H9 (cell line): ENCODE results near the gene LGALS12. TPM values are rescaled to one million over a fixed set of nuclear protein-coding genes. Genes with fewer than 3 reads are reported as not detected.

Experiments
- DNase-seq: peaks from one replicate; pipeline ENCODE4 v3.0.0-alpha.2; 2017
- H2AFZ ChIP-seq: one replicate; pipeline ENCODE4 v1.6.1; 2013; ENCODE audit warnings: mild to moderate bottlenecking, low read length, control low read depth, moderate library complexity
- H2AK5ac ChIP-seq: 2 replicates; pipeline ENCODE4 v1.6.1; 2013; ENCODE audit warnings: low read length, control low read depth, mixed read lengths; ENCODE audit not compliant: insufficient read length
- H2BK120ac ChIP-seq: one replicate; pipeline ENCODE4 v1.6.1; 2013; ENCODE audit warnings: low read depth, mild to moderate bottlenecking, low read length, control low read depth, inconsistent platforms; ENCODE audit not compliant: poor library complexity, severe bottlenecking
- H2BK12ac ChIP-seq: 2 replicates; pipeline ENCODE4 v1.6.1; 2013; ENCODE audit warnings: low read length, control low read depth, mixed read lengths, low read depth; ENCODE audit not compliant: insufficient read length
- H2BK15ac ChIP-seq: 2 replicates; pipeline ENCODE4 v1.6.1; 2013; ENCODE audit warnings: low read depth, low read length, control low read depth
- H2BK20ac ChIP-seq: one replicate; pipeline ENCODE4 v1.6.1; 2013; ENCODE audit warnings: low read depth, mild to moderate bottlenecking, low read length, control low read depth, inconsistent platforms; ENCODE audit not compliant: poor library complexity, severe bottlenecking
- H2BK5ac ChIP-seq: 2 replicates; pipeline ENCODE4 v1.6.1; 2013; ENCODE audit warnings: low read length, control low read depth, mixed read lengths; ENCODE audit not compliant: insufficient read length
- H3K14ac ChIP-seq: 2 replicates; pipeline ENCODE4 v1.6.1; 2013; ENCODE audit warnings: low read length, control low read depth; ENCODE audit not compliant: insufficient read depth
- H3K18ac ChIP-seq: 2 replicates; pipeline ENCODE4 v1.6.1; 2013; ENCODE audit warnings: low read depth, mild to moderate bottlenecking, mixed read lengths, low read length, control low read depth; ENCODE audit not compliant: insufficient read length
- H3K23ac ChIP-seq: 2 replicates; pipeline ENCODE4 v1.6.1; 2013; ENCODE audit warnings: low read length, control low read depth, mixed read lengths, low read depth; ENCODE audit not compliant: insufficient read length
- H3K23me2 ChIP-seq: 2 replicates; pipeline ENCODE4 v1.6.1; 2013; ENCODE audit warnings: low read depth, mild to moderate bottlenecking, mixed read lengths, low read length, control low read depth; ENCODE audit not compliant: insufficient read length, poor library complexity, severe bottlenecking
- H3K27ac ChIP-seq: 2 replicates; pipeline ENCODE4 v1.5.1; 2013; ENCODE audit warnings: low read length, control low read depth, mixed read lengths, low read depth; ENCODE audit not compliant: insufficient read length
- H3K27me3 ChIP-seq: 2 replicates; pipeline ENCODE4 v1.6.1; 2013; ENCODE audit warnings: low read length, control low read depth, inconsistent platforms; ENCODE audit not compliant: insufficient read depth
- H3K4ac ChIP-seq: 2 replicates; pipeline ENCODE4 v1.6.1; 2013; ENCODE audit warnings: low read depth, mild to moderate bottlenecking, control low read depth, inconsistent platforms, low read length, moderate library complexity
- H3K4me1 ChIP-seq: 2 replicates; pipeline ENCODE4 v1.6.1; 2013; ENCODE audit warnings: low read length, control low read depth, inconsistent platforms; ENCODE audit not compliant: insufficient read depth
- H3K4me2 ChIP-seq: 2 replicates; pipeline ENCODE4 v1.6.1; 2013; ENCODE audit warnings: low read length, control low read depth, mixed read lengths; ENCODE audit not compliant: insufficient read length, insufficient read depth
- H3K56ac ChIP-seq: 2 replicates; pipeline ENCODE4 v1.6.1; 2013; ENCODE audit warnings: low read depth, mild to moderate bottlenecking, mixed read lengths, low read length, control low read depth; ENCODE audit not compliant: insufficient read length
- H3K79me1 ChIP-seq: 2 replicates; pipeline ENCODE4 v1.6.1; 2013; ENCODE audit warnings: low read depth, mild to moderate bottlenecking, moderate library complexity, low read length, control low read depth, inconsistent platforms; ENCODE audit not compliant: insufficient read depth, poor library complexity, severe bottlenecking
- H3K79me2 ChIP-seq: 2 replicates; pipeline ENCODE4 v1.6.1; 2013; ENCODE audit warnings: low read length, control low read depth, inconsistent platforms; ENCODE audit not compliant: insufficient read depth
- H3K9ac ChIP-seq: 2 replicates; pipeline ENCODE4 v1.6.1; 2013; ENCODE audit warnings: low read length, control low read depth, mixed read lengths; ENCODE audit not compliant: insufficient read length; ENCODE audit errors: extremely low read depth
- H3K9me3 ChIP-seq: one replicate; pipeline ENCODE4 v1.6.1; 2013; ENCODE audit warnings: low read depth, low read length, inconsistent platforms; ENCODE audit not compliant: control insufficient read depth
- H3T11ph ChIP-seq: one replicate; pipeline ENCODE4 v1.6.1; 2013; ENCODE audit warnings: mild to moderate bottlenecking, low read length, control low read depth, inconsistent platforms
- H4K20me1 ChIP-seq: one replicate; pipeline ENCODE4 v1.6.1; 2013; ENCODE audit not compliant: control insufficient read depth, insufficient read length, insufficient read depth
- H4K5ac ChIP-seq: 2 replicates; pipeline ENCODE4 v1.6.1; 2013; ENCODE audit warnings: low read depth, mild to moderate bottlenecking, mixed read lengths, low read length, control low read depth; ENCODE audit not compliant: insufficient read length
- H4K8ac ChIP-seq: replicated peaks from 2 replicates; pipeline ENCODE4 v1.6.1; 2013; ENCODE audit warnings: low read length, control low read depth, mixed read lengths, low read depth; ENCODE audit not compliant: insufficient read length
- H4K91ac ChIP-seq: 2 replicates; pipeline ENCODE4 v1.6.1; 2013; ENCODE audit warnings: low read depth, mild to moderate bottlenecking, moderate library complexity, mixed read lengths, low read length, control low read depth; ENCODE audit not compliant: insufficient read length
- H3K27ac Mint-ChIP-seq, 3 experiments: 2 replicates in 2 of 3; 3 replicates in 1 of 3; pipeline ENCODE4 v1.8.0; 2020 to 2021; ENCODE audit warnings: mixed read lengths in 3 of 3, mild to moderate bottlenecking in 1 of 3, moderate library complexity in 1 of 3
- H3K27me3 Mint-ChIP-seq: 2 replicates; pipeline ENCODE4 v1.8.0; 2021; ENCODE audit warnings: low read depth, mild to moderate bottlenecking, moderate library complexity, mixed read lengths
- H3K36me3 Mint-ChIP-seq, 3 experiments: 2 replicates in 2 of 3; 3 replicates in 1 of 3; pipeline ENCODE4 v1.8.0; 2020 to 2021; ENCODE audit warnings: low read depth in 3 of 3, mixed read lengths in 3 of 3; ENCODE audit not compliant: insufficient read depth in 1 of 3
- H3K4me1 Mint-ChIP-seq, 2 experiments: 2 replicates each; pipeline ENCODE4 v1.8.0; 2020; ENCODE audit warnings: mixed read lengths in 2 of 2
- H3K4me3 Mint-ChIP-seq, 2 experiments: 2 replicates in 1 of 2; 3 replicates in 1 of 2; pipeline ENCODE4 v1.8.0; 2020 to 2021; ENCODE audit warnings: mild to moderate bottlenecking in 2 of 2, mixed read lengths in 2 of 2, moderate library complexity in 1 of 2
- H3K9me3 Mint-ChIP-seq, 2 experiments: 2 replicates in 1 of 2; 3 replicates in 1 of 2; pipeline ENCODE4 v1.8.0; 2020; ENCODE audit warnings: mild to moderate bottlenecking in 2 of 2, mixed read lengths in 2 of 2, moderate library complexity in 1 of 2
- WGBS: extraction: QIAGEN DNeasy Blood & Tissue Kit; methylation state at CpG from one replicate; pipeline ENCODE4 v1.1.7; 2013; ENCODE audit warnings: missing lambda C conversion rate, low lambda C conversion rate, mixed read lengths; ENCODE audit not compliant: insufficient read length; ENCODE audit errors: extremely low coverage; 5-methylcytosine and 5-hydroxymethylcytosine counted together
- total RNA-seq: library from RNA; stranded (reverse); gene quantifications from 2 replicates; pipeline ENCODE4 v1.2.1, GENCODE V29; 2021
- TF ChIP-seq, protein P1 (sequence below): fragments of 200-600 bp; sonication (generic); conservative IDR thresholded peaks from 3 replicates; pipeline ENCODE4 v1.8.0; 2021; ENCODE audit warnings: antibody characterized with exemption, mild to moderate bottlenecking

LGALS12 gene
- total RNA-seq, 1 experiment from 2014 or later = 1.9 TPM

DNA sequence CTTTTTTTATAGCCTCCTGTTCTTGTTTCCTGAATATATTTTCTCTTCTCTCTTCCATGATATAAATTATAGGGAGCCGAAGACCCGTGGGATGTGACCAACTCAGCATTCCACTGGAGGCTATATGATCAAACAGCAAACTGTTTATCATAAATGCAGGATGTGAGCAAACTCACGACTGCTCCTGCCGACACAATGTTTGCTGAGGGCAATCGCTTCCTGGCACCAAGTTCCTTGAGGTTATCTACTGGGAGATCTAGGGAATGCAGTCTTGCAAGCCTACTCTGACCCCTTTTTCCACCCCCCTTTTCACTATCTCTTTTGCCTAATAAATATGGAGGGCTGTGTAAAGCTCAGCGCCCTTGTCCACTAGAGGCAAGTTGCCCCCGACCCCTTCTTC is 17.3 kb downstream of the LGALS12 start:
- H3K9me3 ChIP-seq = peaks cover 17% of the 10 kb centered on the region
- H4K8ac ChIP-seq = no peak overlapping the region
- no peaks in the 10 kb centered on the region for H3K79me1 ChIP-seq
- no peak overlapping the region for H3K14ac ChIP-seq
- no peak overlapping the region for H3T11ph ChIP-seq
- no peak overlapping the region for H4K5ac ChIP-seq
- TF ChIP-seq, protein P1, sequence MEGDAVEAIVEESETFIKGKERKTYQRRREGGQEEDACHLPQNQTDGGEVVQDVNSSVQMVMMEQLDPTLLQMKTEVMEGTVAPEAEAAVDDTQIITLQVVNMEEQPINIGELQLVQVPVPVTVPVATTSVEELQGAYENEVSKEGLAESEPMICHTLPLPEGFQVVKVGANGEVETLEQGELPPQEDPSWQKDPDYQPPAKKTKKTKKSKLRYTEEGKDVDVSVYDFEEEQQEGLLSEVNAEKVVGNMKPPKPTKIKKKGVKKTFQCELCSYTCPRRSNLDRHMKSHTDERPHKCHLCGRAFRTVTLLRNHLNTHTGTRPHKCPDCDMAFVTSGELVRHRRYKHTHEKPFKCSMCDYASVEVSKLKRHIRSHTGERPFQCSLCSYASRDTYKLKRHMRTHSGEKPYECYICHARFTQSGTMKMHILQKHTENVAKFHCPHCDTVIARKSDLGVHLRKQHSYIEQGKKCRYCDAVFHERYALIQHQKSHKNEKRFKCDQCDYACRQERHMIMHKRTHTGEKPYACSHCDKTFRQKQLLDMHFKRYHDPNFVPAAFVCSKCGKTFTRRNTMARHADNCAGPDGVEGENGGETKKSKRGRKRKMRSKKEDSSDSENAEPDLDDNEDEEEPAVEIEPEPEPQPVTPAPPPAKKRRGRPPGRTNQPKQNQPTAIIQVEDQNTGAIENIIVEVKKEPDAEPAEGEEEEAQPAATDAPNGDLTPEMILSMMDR = no peak
- H3K4ac ChIP-seq = no peak overlapping the region
- no peak overlapping the region for H4K91ac ChIP-seq
- no peak overlapping the region for H3K18ac ChIP-seq
- no peaks in the 10 kb centered on the region for H3K23me2 ChIP-seq
- H3K4me3 Mint-ChIP-seq = no peak overlapping the region
- no peak overlapping the region for H2BK15ac ChIP-seq
- WGBS = no CpG with 5 or more reads among the region's 7 CpGs
- no peak overlapping the region for H2BK5ac ChIP-seq
- H3K4me1 Mint-ChIP-seq = peaks cover 10 to 18% of the 10 kb centered on the region in 2 experiments
- H3K27me3 ChIP-seq = no peaks in the 10 kb centered on the region
- no peaks in the 10 kb centered on the region for H3K79me2 ChIP-seq
- no peak overlapping the region for H3K23ac ChIP-seq
- H2BK12ac ChIP-seq = no peak overlapping the region
- no peaks in the 10 kb centered on the region; the same call in 1 of the 2 replicates for H3K4me1 ChIP-seq
- no peak overlapping the region for H2BK20ac ChIP-seq
- H3K56ac ChIP-seq = no peak overlapping the region
- no peaks in the 10 kb centered on the region for H4K20me1 ChIP-seq
- DNase-seq = no peak
- no peaks in the 10 kb centered on the region for H3K27me3 Mint-ChIP-seq
- no peak overlapping the region for H3K27ac Mint-ChIP-seq
- no peak overlapping the region for H3K4me2 ChIP-seq
- H3K36me3 Mint-ChIP-seq = peaks cover 7 to 53% (median 42%) of the 10 kb centered on the region in 3 experiments; a peak in 6 of 7 replicates
- H2BK120ac ChIP-seq = no peak overlapping the region
- no peak overlapping the region for H3K27ac ChIP-seq
- no peak overlapping the region for H2AK5ac ChIP-seq
- H2AFZ ChIP-seq = no peak overlapping the region
- no peak overlapping the region for H3K9ac ChIP-seq
- H3K9me3 Mint-ChIP-seq = peaks cover 37 to 48% of the 10 kb centered on the region in 2 experiments
